Breast epithelium (tissue), 3 donors: Measurements from ENCODE around the gene PTGES2.

Experiments
- CTCF ChIP-seq, 3 donors: fragments of 450-650 bp; IDR thresholded peaks; one replicate each; pipeline ENCODE4 v1.5.1; 2016 to 2017; ENCODE audit warnings: antibody characterized with exemption in 3 of 3, mild to moderate bottlenecking in 3 of 3, moderate library complexity in 3 of 3
- POLR2A ChIP-seq: fragments of 450-650 bp; IDR thresholded peaks from one replicate; pipeline ENCODE4 v1.6.1; 2016; ENCODE audit warnings: antibody characterized with exemption, mild to moderate bottlenecking, moderate library complexity
- POLR2AphosphoS5 ChIP-seq, 3 donors: sonication (generic); formaldehyde crosslinking; IDR thresholded peaks; one replicate each; pipeline ENCODE4 v1.6.1; 2017; ENCODE audit warnings: antibody characterized with exemption in 3 of 3

GRCh38 chr9:128080206-128080605 is 47.3 kb downstream of the PTGES2 start:
- TF ChIP-seq CTCF (IDR thresholded peaks at IDR 0.05) (no peak), POLR2AphosphoS5 (IDR thresholded peaks at IDR 0.05) (no peak), POLR2A (no peak)
